ENCODE results near the gene PRDM5. TPM values are rescaled to one million over a fixed set of nuclear protein-coding genes. Genes with fewer than 3 reads are reported as not detected.

PRDM5 gene
- polyA plus RNA-seq, 1 donor (not counting 4 experiments of a cell fraction or from before 2014, with no cell fraction given): 3.6 TPM

DNA sequence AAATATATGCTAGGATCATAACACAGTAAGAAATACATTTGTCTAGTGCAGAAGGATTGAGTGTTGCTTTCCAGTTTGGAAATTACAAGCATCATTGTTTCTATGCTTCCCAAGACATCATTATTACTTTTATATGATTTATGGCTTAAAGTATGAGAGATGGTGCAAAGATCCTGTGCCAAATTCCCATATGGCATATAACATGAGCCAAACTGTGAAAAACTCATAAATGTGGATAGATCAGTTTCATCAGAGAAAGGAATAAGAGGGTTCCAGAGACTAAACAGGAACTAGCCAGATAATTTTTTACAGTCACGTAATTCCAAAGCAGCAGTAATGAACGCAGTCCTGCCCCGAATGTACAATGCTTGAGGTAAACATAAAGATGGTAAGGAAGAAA is 126.3 kb downstream of the PRDM5 start:
- H3K4me3 ChIP-seq (ENCODE audit: control insufficient read depth in 2 of 3, extremely low read depth in 1 of 3, insufficient read depth in 2 of 3, low read depth in 1 of 3, low read length in 3 of 3): no peak overlapping the region
- no peak for FAIRE-seq
- H2AFZ ChIP-seq (ENCODE audit: control insufficient read depth, low read length): no peak overlapping the region
- no peak overlapping the region for H3K27ac ChIP-seq (ENCODE audit: control insufficient read depth, insufficient read depth, low read length)
- no peak for DNase-seq (ENCODE audit: low read depth, low spot score)
- TF ChIP-seq, protein P1, sequence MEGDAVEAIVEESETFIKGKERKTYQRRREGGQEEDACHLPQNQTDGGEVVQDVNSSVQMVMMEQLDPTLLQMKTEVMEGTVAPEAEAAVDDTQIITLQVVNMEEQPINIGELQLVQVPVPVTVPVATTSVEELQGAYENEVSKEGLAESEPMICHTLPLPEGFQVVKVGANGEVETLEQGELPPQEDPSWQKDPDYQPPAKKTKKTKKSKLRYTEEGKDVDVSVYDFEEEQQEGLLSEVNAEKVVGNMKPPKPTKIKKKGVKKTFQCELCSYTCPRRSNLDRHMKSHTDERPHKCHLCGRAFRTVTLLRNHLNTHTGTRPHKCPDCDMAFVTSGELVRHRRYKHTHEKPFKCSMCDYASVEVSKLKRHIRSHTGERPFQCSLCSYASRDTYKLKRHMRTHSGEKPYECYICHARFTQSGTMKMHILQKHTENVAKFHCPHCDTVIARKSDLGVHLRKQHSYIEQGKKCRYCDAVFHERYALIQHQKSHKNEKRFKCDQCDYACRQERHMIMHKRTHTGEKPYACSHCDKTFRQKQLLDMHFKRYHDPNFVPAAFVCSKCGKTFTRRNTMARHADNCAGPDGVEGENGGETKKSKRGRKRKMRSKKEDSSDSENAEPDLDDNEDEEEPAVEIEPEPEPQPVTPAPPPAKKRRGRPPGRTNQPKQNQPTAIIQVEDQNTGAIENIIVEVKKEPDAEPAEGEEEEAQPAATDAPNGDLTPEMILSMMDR (optimal IDR thresholded peaks at IDR 0.05 in 1 of 3, IDR thresholded peaks at IDR 0.05 in 1 of 3, conservative IDR thresholded peaks at IDR 0.05 in 1 of 3; ENCODE audit: extremely low read depth in 1 of 3, insufficient read depth in 2 of 3, low read length in 3 of 3): no peak
- no peak for TF ChIP-seq EZH2 (IDR thresholded peaks at IDR 0.05; ENCODE audit: low read length)
- dilution Hi-C loops (cut with MboI; ENCODE audit: extremely low pct_ligation_motif_present, low sequenced_read_pairs): no loop called here
- no peaks in the 10 kb centered on the region for H3K9me3 ChIP-seq (ENCODE audit: control insufficient read depth, low read depth, low read length)
- no peaks in the 10 kb centered on the region for H3K9me1 ChIP-seq (ENCODE audit: control insufficient read depth, extremely low read depth, insufficient read depth, low read length)
- H3K4me2 ChIP-seq (ENCODE audit: control insufficient read depth, extremely low read depth, insufficient read depth, low read depth, low read length): no peak overlapping the region
- no peaks in the 10 kb centered on the region for H4K20me1 ChIP-seq (ENCODE audit: control insufficient read depth, extremely low read depth, insufficient read depth, low read length)
- H3K79me2 ChIP-seq (ENCODE audit: control insufficient read depth, insufficient read depth, low read length): no peaks in the 10 kb centered on the region
- H3K27me3 ChIP-seq (ENCODE audit: control insufficient read depth, extremely low read depth, insufficient read depth, low read length): no peaks in the 10 kb centered on the region
- peaks cover under 1% of the 10 kb centered on the region for H3K4me1 ChIP-seq (ENCODE audit: control insufficient read depth, extremely low read depth, insufficient read depth, low read length)
- H3K36me3 ChIP-seq (ENCODE audit: control insufficient read depth in 2 of 2, extremely low read depth in 1 of 2, insufficient read depth in 2 of 2, low read length in 2 of 2): no peaks in the 10 kb centered on the region
- H3K9ac ChIP-seq (ENCODE audit: control insufficient read depth, extremely low read depth, insufficient read depth, low read length): no peak overlapping the region

DNA sequence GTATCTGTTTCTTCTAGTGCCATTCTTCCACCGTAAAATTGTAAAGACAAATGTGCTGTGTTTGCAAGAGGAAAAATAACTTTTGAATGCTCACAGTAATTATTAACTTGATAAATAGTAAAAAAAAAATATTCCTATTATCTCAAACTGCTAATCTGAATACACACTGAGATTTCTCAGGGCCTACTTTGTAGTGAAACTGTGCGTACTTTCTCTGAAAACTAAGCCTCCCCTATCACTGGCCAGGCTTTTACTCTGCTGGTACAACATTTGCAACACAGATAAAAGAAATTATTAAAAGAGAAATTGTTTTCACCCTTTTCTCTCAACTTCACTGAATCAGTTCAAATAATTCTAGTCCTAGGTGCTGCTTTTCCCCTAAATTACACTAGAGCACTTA is 137.3 kb downstream of the PRDM5 start:
- Histone ChIP-seq H3K9ac (ENCODE audit: control insufficient read depth, extremely low read depth, insufficient read depth, low read length) (no peak overlapping the region), H3K4me1 (ENCODE audit: control insufficient read depth, extremely low read depth, insufficient read depth, low read length) (no peaks in the 10 kb centered on the region), H2AFZ (ENCODE audit: control insufficient read depth, low read length) (no peak overlapping the region), H3K36me3 (ENCODE audit: control insufficient read depth in 2 of 2, extremely low read depth in 1 of 2, insufficient read depth in 2 of 2, low read length in 2 of 2) (no peaks in the 10 kb centered on the region), H4K20me1 (ENCODE audit: control insufficient read depth, extremely low read depth, insufficient read depth, low read length) (no peaks in the 10 kb centered on the region), H3K27me3 (ENCODE audit: control insufficient read depth, extremely low read depth, insufficient read depth, low read length) (no peaks in the 10 kb centered on the region), H3K9me1 (ENCODE audit: control insufficient read depth, extremely low read depth, insufficient read depth, low read length) (no peaks in the 10 kb centered on the region), H3K4me3 (ENCODE audit: control insufficient read depth in 2 of 3, extremely low read depth in 1 of 3, insufficient read depth in 2 of 3, low read depth in 1 of 3, low read length in 3 of 3) (no peak overlapping the region), H3K27ac (ENCODE audit: control insufficient read depth, insufficient read depth, low read length) (no peak overlapping the region), H3K9me3 (ENCODE audit: control insufficient read depth, low read depth, low read length) (no peaks in the 10 kb centered on the region), H3K79me2 (ENCODE audit: control insufficient read depth, insufficient read depth, low read length) (no peaks in the 10 kb centered on the region), H3K4me2 (ENCODE audit: control insufficient read depth, extremely low read depth, insufficient read depth, low read depth, low read length) (no peak overlapping the region)
- dilution Hi-C loops (cut with MboI; ENCODE audit: extremely low pct_ligation_motif_present, low sequenced_read_pairs): no loop called here
- no peak for FAIRE-seq
- no peak for DNase-seq (ENCODE audit: low read depth, low spot score)
- no peak for TF ChIP-seq EZH2 (IDR thresholded peaks at IDR 0.05; ENCODE audit: low read length)
- TF ChIP-seq, protein P1 (optimal IDR thresholded peaks at IDR 0.05 in 1 of 3, IDR thresholded peaks at IDR 0.05 in 1 of 3, conservative IDR thresholded peaks at IDR 0.05 in 1 of 3; ENCODE audit: extremely low read depth in 1 of 3, insufficient read depth in 2 of 3, low read length in 3 of 3): no peak

All from keratinocyte (primary cell).